ENCODE data around the gene CARD6. TPM values are rescaled to one million over a fixed set of nuclear protein-coding genes. Genes with fewer than 3 reads are reported as not detected.

CARD6 gene
- total and polyA plus RNA-seq, 10 of the 15 experiments (the other 5 are each of a cell fraction or from before 2014, with no cell fraction given): 0.29 to 1.2 (median 0.62) TPM

DNA sequence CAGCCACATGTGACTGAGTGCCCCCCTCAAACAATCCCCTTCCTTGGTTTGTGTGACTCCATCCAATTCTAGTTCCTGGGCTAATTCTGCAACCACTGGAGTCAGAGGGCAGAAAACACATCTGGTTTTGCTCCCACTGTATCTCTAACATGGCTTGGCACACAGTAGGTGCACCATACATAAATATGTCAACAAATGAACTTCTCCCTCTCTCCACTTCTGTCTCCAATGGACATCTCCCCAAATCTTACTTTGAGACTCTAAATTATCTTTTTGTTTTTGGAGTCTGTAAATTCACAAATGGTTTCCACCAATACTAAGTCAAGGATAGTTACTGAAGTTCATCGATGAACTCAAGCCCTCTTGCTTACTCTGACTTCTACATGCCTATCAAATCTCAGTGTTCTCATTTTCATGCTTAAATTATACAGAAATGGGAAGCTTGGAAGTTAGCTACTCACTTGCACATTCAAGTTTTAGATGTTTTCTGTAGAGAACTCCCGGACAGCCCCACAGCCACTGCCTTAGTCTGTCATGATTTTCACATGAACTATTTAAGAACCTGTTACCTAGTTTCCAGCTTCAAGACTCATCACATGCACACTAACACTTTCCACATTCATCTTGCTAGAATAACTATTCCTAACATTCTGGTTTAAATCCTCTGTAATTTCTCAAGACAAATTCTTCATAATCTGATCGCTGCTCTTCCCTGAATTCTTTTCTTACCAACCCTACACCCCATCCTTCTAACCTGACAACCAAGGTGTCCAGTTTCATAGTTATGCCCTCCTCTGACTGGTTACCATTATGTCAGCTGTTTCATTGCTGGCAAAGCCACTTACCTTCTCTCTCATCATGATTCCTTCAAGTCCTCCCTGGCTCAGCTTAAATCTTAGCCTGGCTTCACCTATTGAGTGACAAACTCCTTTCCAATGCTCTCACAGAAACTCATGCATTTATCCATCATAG lies 12.2 kb upstream of the CARD6 start (continued):
- TF ChIP-seq POU2F2 (IDR thresholded peaks at IDR 0.05; ENCODE audit: borderline replicate concordance, low read depth, low read length) (0 out of 3 replicates have a peak, but pooled peaks have one; percentile 4), NRF1 (conservative IDR thresholded peaks at IDR 0.05; ENCODE audit: low read depth, low read length) (no peak), EZH2 (IDR thresholded peaks at IDR 0.05; ENCODE audit: borderline replicate concordance, control insufficient read depth, low read depth, low read length) (no peak), SMAD5 (IDR thresholded peaks at IDR 0.05; ENCODE audit: low read depth) (peak; percentile 22; the same call in 1 of the 2 replicates), SREBF2 (IDR thresholded peaks at IDR 0.05; ENCODE audit: low read length) (no peak), IKZF2 (IDR thresholded peaks at IDR 0.05) (no peak), CBX3 (IDR thresholded peaks at IDR 0.05; ENCODE audit: borderline replicate concordance, low read depth) (no peak), ZNF384 (IDR thresholded peaks at IDR 0.05; ENCODE audit: borderline replicate concordance, low read depth, low read length) (no peak), ZSCAN29 (IDR thresholded peaks at IDR 0.05) (no peak), MTA3 (IDR thresholded peaks at IDR 0.05; ENCODE audit: borderline replicate concordance, low read length) (no peak), BHLHE40 (IDR thresholded peaks at IDR 0.05; ENCODE audit: borderline replicate concordance in 1 of 2, low read depth in 2 of 2, low read length in 1 of 2) (no peak), POLR2AphosphoS5 (IDR thresholded peaks at IDR 0.05; ENCODE audit: low read length) (peak; percentile 67), POLR2A (IDR thresholded peaks at IDR 0.05; ENCODE audit: low read depth, low read length) (peak; percentile 66), MEF2A (IDR thresholded peaks at IDR 0.05; ENCODE audit: insufficient read depth, low read depth, low read length) (no peak), RAD21 (IDR thresholded peaks at IDR 0.05; ENCODE audit: insufficient read depth, low read depth, low read length) (no peak), PML (IDR thresholded peaks at IDR 0.05; ENCODE audit: low read length) (no peak; the same call in 1 of the 2 replicates), CHD2 (IDR thresholded peaks at IDR 0.05; ENCODE audit: borderline replicate concordance, low read depth, low read length) (no peak), CBFB (IDR thresholded peaks at IDR 0.05; ENCODE audit: low read depth) (0 out of 2 replicates have a peak, but pooled peaks have one; percentile 10), NFIC (IDR thresholded peaks at IDR 0.05; ENCODE audit: low read depth, low read length) (peak; percentile 23; the same call in 1 of the 2 replicates), FOXM1 (IDR thresholded peaks at IDR 0.05; ENCODE audit: low read depth, low read length) (peak; percentile 9), CHD4 (IDR thresholded peaks at IDR 0.05) (no peak), BMI1 (IDR thresholded peaks at IDR 0.05; ENCODE audit: borderline replicate concordance) (peak; percentile 41; the same call in 1 of the 2 replicates), KLF5 (IDR thresholded peaks at IDR 0.05; ENCODE audit: partially characterized antibody) (no peak), WRNIP1 (IDR thresholded peaks at IDR 0.05; ENCODE audit: borderline replicate concordance, low read depth, low read length) (no peak), LARP7 (IDR thresholded peaks at IDR 0.05) (no peak), PAX8 (IDR thresholded peaks at IDR 0.05) (no peak)
- TF ChIP-seq, protein P1, sequence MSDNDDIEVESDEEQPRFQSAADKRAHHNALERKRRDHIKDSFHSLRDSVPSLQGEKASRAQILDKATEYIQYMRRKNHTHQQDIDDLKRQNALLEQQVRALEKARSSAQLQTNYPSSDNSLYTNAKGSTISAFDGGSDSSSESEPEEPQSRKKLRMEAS (IDR thresholded peaks at IDR 0.05; ENCODE audit: low read depth, low read length): no peak
- TF ChIP-seq, protein P2, sequence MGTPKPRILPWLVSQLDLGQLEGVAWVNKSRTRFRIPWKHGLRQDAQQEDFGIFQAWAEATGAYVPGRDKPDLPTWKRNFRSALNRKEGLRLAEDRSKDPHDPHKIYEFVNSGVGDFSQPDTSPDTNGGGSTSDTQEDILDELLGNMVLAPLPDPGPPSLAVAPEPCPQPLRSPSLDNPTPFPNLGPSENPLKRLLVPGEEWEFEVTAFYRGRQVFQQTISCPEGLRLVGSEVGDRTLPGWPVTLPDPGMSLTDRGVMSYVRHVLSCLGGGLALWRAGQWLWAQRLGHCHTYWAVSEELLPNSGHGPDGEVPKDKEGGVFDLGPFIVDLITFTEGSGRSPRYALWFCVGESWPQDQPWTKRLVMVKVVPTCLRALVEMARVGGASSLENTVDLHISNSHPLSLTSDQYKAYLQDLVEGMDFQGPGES (IDR thresholded peaks at IDR 0.05): no peak
- TF ChIP-seq, protein P3, sequence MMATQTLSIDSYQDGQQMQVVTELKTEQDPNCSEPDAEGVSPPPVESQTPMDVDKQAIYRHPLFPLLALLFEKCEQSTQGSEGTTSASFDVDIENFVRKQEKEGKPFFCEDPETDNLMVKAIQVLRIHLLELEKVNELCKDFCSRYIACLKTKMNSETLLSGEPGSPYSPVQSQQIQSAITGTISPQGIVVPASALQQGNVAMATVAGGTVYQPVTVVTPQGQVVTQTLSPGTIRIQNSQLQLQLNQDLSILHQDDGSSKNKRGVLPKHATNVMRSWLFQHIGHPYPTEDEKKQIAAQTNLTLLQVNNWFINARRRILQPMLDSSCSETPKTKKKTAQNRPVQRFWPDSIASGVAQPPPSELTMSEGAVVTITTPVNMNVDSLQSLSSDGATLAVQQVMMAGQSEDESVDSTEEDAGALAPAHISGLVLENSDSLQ (IDR thresholded peaks at IDR 0.05): no peak
- TF ChIP-seq, protein P4, sequence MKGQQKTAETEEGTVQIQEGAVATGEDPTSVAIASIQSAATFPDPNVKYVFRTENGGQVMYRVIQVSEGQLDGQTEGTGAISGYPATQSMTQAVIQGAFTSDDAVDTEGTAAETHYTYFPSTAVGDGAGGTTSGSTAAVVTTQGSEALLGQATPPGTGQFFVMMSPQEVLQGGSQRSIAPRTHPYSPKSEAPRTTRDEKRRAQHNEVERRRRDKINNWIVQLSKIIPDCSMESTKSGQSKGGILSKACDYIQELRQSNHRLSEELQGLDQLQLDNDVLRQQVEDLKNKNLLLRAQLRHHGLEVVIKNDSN (IDR thresholded peaks at IDR 0.05; ENCODE audit: borderline replicate concordance, extremely low read length, insufficient read depth, low read depth, low read length): no peak

All from GM12878 (cell line).